Gastrocnemius medialis (tissue), 4 donors: ENCODE data around the gene MYMX.

Source experiments
- POLR2A ChIP-seq, 2 donors: fragments of 450-650 bp; IDR thresholded peaks; one replicate each; pipeline ENCODE4 v1.6.1; 2017; ENCODE audit warnings: antibody characterized with exemption in 2 of 2, mild to moderate bottlenecking in 2 of 2, moderate library complexity in 2 of 2
- TF ChIP-seq, protein P1 (sequence below), 5 experiments: fragments of 450-650 bp in 3 of 5; fragments of 200-600 bp in 2 of 5; sonication (generic) in 2 of 5; IDR thresholded peaks in 4 of 5; conservative IDR thresholded peaks in 1 of 5; 1 replicate in 4 of 5; 2 replicates in 1 of 5; pipeline ENCODE4 v1.5.1; 2016 to 2019; ENCODE audit warnings: antibody characterized with exemption in 5 of 5, mild to moderate bottlenecking in 3 of 5, moderate library complexity in 3 of 5

- TF ChIP-seq, protein P1, sequence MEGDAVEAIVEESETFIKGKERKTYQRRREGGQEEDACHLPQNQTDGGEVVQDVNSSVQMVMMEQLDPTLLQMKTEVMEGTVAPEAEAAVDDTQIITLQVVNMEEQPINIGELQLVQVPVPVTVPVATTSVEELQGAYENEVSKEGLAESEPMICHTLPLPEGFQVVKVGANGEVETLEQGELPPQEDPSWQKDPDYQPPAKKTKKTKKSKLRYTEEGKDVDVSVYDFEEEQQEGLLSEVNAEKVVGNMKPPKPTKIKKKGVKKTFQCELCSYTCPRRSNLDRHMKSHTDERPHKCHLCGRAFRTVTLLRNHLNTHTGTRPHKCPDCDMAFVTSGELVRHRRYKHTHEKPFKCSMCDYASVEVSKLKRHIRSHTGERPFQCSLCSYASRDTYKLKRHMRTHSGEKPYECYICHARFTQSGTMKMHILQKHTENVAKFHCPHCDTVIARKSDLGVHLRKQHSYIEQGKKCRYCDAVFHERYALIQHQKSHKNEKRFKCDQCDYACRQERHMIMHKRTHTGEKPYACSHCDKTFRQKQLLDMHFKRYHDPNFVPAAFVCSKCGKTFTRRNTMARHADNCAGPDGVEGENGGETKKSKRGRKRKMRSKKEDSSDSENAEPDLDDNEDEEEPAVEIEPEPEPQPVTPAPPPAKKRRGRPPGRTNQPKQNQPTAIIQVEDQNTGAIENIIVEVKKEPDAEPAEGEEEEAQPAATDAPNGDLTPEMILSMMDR (IDR thresholded peaks at IDR 0.05 in 4 of 5, conservative IDR thresholded peaks at IDR 0.05 in 1 of 5), result no peak
- no peak for TF ChIP-seq POLR2A (IDR thresholded peaks at IDR 0.05)
Measured at GRCh38 chr6:44250718-44251123, 34.0 kb downstream of the MYMX start.
